SK-N-SH (cell line): ENCODE data around the gene FIGNL1. TPM values are rescaled to one million over a fixed set of nuclear protein-coding genes. Genes with fewer than 3 reads are reported as not detected.
A peak's percentile ranks its signal among the peaks of the same experiment; 100 is the strongest.
"Not testable (repeated sequence)": the region's sequence is repeated elsewhere in the genome, so short reads cannot be mapped to it uniquely, and the experiment has no call there.

Experiments
- CTCF ChIA-PET: fragments of 300-600, 350-600 bp; formaldehyde crosslinking; extraction: SDS; loops from one replicate; lab custom pipeline; 2021; lab: Yijun Ruan, JAX
- POLR2A ChIA-PET: fragments of 350-600 bp; sonication (Branson Sonifier 250); formaldehyde crosslinking; extraction: SDS; loops from one replicate; lab custom pipeline; 2020; ENCODE audit warnings: antibody characterized with exemption, inconsistent platforms; lab: Yijun Ruan, JAX
- DNase-seq: peaks from one replicate; pipeline ENCODE4 v3.0.0; 2012
- H2AFZ ChIP-seq: fragments of 200-600 bp; sonication (generic); 2 replicates; pipeline ENCODE4 v1.8.1; 2016; ENCODE audit warnings: antibody characterized with exemption, mild to moderate bottlenecking, low read depth
- H3F3A ChIP-seq: fragments of 200-600 bp; sonication (generic); replicated peaks from 2 replicates; pipeline ENCODE3; 2016; ENCODE audit warnings: antibody characterized with exemption, mild to moderate bottlenecking; ENCODE audit not compliant: insufficient read depth
- H3K27ac ChIP-seq, 2 experiments: fragments of 200-500 bp in 1 of 2; fragments of 200-600 bp in 1 of 2; sonication (Bioruptor generic) in 1 of 2; sonication (generic), shearing (Covaris generic) in 1 of 2; 2 replicates each; pipeline versions ENCODE4 v1.5.1 to v1.6.1; 2014 to 2016; ENCODE audit warnings: low read depth in 2 of 2, inconsistent platforms in 1 of 2, low read length in 1 of 2, mild to moderate bottlenecking in 1 of 2, mixed read lengths in 1 of 2
- H3K27me3 ChIP-seq: fragments of 200-600 bp; sonication (generic), shearing (Covaris generic); 2 replicates; pipeline ENCODE4 v1.6.1; 2016; ENCODE audit warnings: mixed run types; ENCODE audit not compliant: insufficient read depth
- H3K36me3 ChIP-seq, 2 experiments: fragments of 200-500 bp in 1 of 2; fragments of 200-600 bp in 1 of 2; sonication (Bioruptor generic) in 1 of 2; sonication (generic) in 1 of 2; replicated peaks in 1 of 2; 2 replicates each; pipeline versions ENCODE3 to v1.5.1; 2014 to 2016; ENCODE audit warnings: low read length in 1 of 2, mild to moderate bottlenecking in 1 of 2; ENCODE audit not compliant: insufficient read depth in 2 of 2, control insufficient read depth in 1 of 2
- H3K4me1 ChIP-seq, 2 experiments: fragments of 200-500 bp in 1 of 2; fragments of 200-600 bp in 1 of 2; sonication (Bioruptor generic) in 1 of 2; sonication (generic), shearing (Covaris generic) in 1 of 2; 2 replicates each; pipeline versions ENCODE4 v1.5.1 to v1.6.1; 2014 to 2016; ENCODE audit warnings: low read depth in 1 of 2, low read length in 1 of 2, mixed run types in 1 of 2; ENCODE audit not compliant: insufficient read depth in 2 of 2, control insufficient read depth in 1 of 2
- H3K4me2 ChIP-seq: fragments of 200-600 bp; sonication (generic), shearing (Covaris generic); 2 replicates; pipeline ENCODE4 v1.6.1; 2017; ENCODE audit warnings: mixed run types
- H3K4me3 ChIP-seq, 2 experiments: fragments of 200-500 bp in 1 of 2; fragments of 200-600 bp in 1 of 2; sonication (Bioruptor generic) in 1 of 2; sonication (generic), shearing (Covaris generic) in 1 of 2; 2 replicates each; pipeline versions ENCODE4 v1.5.1 to v1.8.1; 2014 to 2016; ENCODE audit warnings: low read depth in 2 of 2, inconsistent platforms in 1 of 2, low read length in 1 of 2, mild to moderate bottlenecking in 1 of 2, mixed read lengths in 1 of 2, moderate library complexity in 1 of 2
- H3K79me2 ChIP-seq: fragments of 200-600 bp; sonication (generic); 2 replicates; pipeline ENCODE4 v1.8.1; 2017; ENCODE audit warnings: mild to moderate bottlenecking; ENCODE audit not compliant: insufficient read depth
- H3K9ac ChIP-seq: fragments of 200-600 bp; sonication (generic); 2 replicates; pipeline ENCODE4 v1.6.1; 2017; ENCODE audit warnings: mixed run types
- H3K9me2 ChIP-seq: fragments of 200-600 bp; sonication (generic); 2 replicates; pipeline ENCODE4 v1.6.1; 2017; ENCODE audit warnings: mixed run types
- H3K9me3 ChIP-seq: fragments of 200-600 bp; sonication (generic); 2 replicates; pipeline ENCODE4 v1.6.1; 2017; ENCODE audit warnings: mixed run types, mild to moderate bottlenecking, moderate library complexity
- H4K20me1 ChIP-seq: fragments of 200-600 bp; sonication (generic); 2 replicates; pipeline ENCODE4 v1.6.1; 2017; ENCODE audit warnings: mild to moderate bottlenecking, mixed run types; ENCODE audit not compliant: insufficient read depth
- ELF1 ChIP-seq: IDR thresholded peaks from 2 replicates; pipeline ENCODE4 v1.4.0; 2012
- FOXJ3 ChIP-seq: sonication (generic); formaldehyde crosslinking; IDR thresholded peaks from 2 replicates; pipeline ENCODE4 v1.5.1; 2020; ENCODE audit warnings: mild to moderate bottlenecking, missing genetic modification reagents
- GATA2 ChIP-seq: sonication (generic); formaldehyde crosslinking; IDR thresholded peaks from 2 replicates; pipeline ENCODE4 v1.5.0; 2020; ENCODE audit warnings: mild to moderate bottlenecking, missing genetic modification reagents
- MXI1 ChIP-seq: IDR thresholded peaks from 2 replicates; pipeline ENCODE4 v1.6.1; 2012; ENCODE audit warnings: mild to moderate bottlenecking, low read depth, low read length, improper control_type of control experiment
- NRF1 ChIP-seq: IDR thresholded peaks from 2 replicates; pipeline ENCODE4 v1.6.1; 2012; ENCODE audit warnings: low read depth, mild to moderate bottlenecking, low read length
- RXRA ChIP-seq: IDR thresholded peaks from 2 replicates; pipeline ENCODE4 v1.4.0; 2012; ENCODE audit warnings: low read depth, mild to moderate bottlenecking, borderline replicate concordance
- SMC3 ChIP-seq: IDR thresholded peaks from 2 replicates; pipeline ENCODE4 v1.6.1; 2012; ENCODE audit warnings: low read depth, low read length, improper control_type of control experiment
- YY1 ChIP-seq: IDR thresholded peaks from 2 replicates; pipeline ENCODE4 v1.4.0; 2012; ENCODE audit warnings: low read depth, mild to moderate bottlenecking
- WGBS: methylation state at CpG from one replicate; pipeline ENCODE4 v1.1.6; 2017; ENCODE audit warnings: low lambda C conversion rate; 5-methylcytosine and 5-hydroxymethylcytosine counted together
- polyA plus RNA-seq, 3 experiments: library from polyadenylated mRNA; depleted of rRNA; stranded (reverse); fragments of >200 nt; gene quantifications; 2 replicates each; pipeline ENCODE4 v1.2.3, GENCODE V29; 2012
- TF ChIP-seq, protein P1 (sequence below): IDR thresholded peaks from 2 replicates; pipeline ENCODE4 v1.6.1; 2012; ENCODE audit warnings: mild to moderate bottlenecking, low read depth, low read length, moderate library complexity

Gene FIGNL1
- polyA plus RNA-seq, 1 of the 3 experiments (the other 2 are of a cell fraction): 6.7 TPM

- H3K27ac ChIP-seq: no peak overlapping the region
- no peaks in the 10 kb centered on the region for H3K9me3 ChIP-seq
- H3K79me2 ChIP-seq: no peaks in the 10 kb centered on the region
- ChIA-PET CTCF (interaction anchor here (0.9 to 1.9 kb wide), 4 partner anchors 13 to 216 kb away, joined by 3 to 8 read pairs (median 5); partner anchors contain the start of gene FIGNL1), POLR2A (no interaction called here)
- no peak overlapping the region for H2AFZ ChIP-seq
- TF ChIP-seq MXI1 (no peak), SMC3 (no peak), NRF1 (no peak)
- H3F3A ChIP-seq: no peaks in the 10 kb centered on the region
- no peak overlapping the region for H3K9ac ChIP-seq
- DNase-seq: no peak
- H3K4me1 ChIP-seq: peaks cover 0 to 10% of the 10 kb centered on the region in 2 experiments; a peak in 1 of 4 replicates
- no peaks in the 10 kb centered on the region for H4K20me1 ChIP-seq
- H3K4me3 ChIP-seq: no peak overlapping the region
- no peaks in the 10 kb centered on the region for H3K9me2 ChIP-seq
- peaks cover 6% of the 10 kb centered on the region; the same call in 1 of the 2 replicates for H3K27me3 ChIP-seq
- WGBS: 79% methylated on average over 4 of the region's 4 CpGs
- peaks cover 0 to 26% of the 10 kb centered on the region in 2 experiments for H3K36me3 ChIP-seq
- no peak overlapping the region for H3K4me2 ChIP-seq
Measured at GRCh38 chr7:50462361-50462760, 12.2 kb upstream of the FIGNL1 start.

DNA sequence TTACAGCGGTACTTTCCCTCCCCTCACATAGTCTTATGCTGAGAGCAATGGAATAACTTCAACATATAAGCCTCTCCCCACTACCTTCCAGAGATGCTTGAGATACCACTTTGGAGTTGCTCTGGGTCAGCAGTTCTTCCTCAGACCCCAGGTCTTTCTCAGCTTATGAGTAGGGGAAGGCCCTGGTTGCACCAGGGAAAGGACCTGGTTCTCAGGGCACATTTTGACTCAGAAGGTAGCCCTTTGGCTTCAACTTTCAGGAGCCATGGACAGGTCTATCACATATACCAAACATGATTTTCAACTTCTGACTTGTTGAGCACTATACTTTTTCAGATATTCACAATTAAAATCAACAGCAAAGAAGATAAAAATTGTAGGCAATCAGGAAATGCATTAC, 11.5 kb upstream of the FIGNL1 start:
- H3K27ac ChIP-seq: peak overlapping the region in 1 of 2 experiments; percentile 7; a peak in 1 of 4 replicates
- peaks cover 0 to 26% of the 10 kb centered on the region in 2 experiments for H3K36me3 ChIP-seq
- H3K9me3 ChIP-seq: no peaks in the 10 kb centered on the region
- peaks cover 0 to 11% of the 10 kb centered on the region in 2 experiments; a peak in 1 of 4 replicates for H3K4me1 ChIP-seq
- H3F3A ChIP-seq: no peaks in the 10 kb centered on the region
- H3K27me3 ChIP-seq: peaks cover 6% of the 10 kb centered on the region; the same call in 1 of the 2 replicates
- WGBS: 83% methylated on average over 1 of the region's 1 CpG
- DNase-seq: no peak
- POLR2A ChIA-PET: no interaction called here
- H2AFZ ChIP-seq: no peak overlapping the region
- CTCF ChIA-PET: interaction anchor here (0.9 to 1.9 kb wide), 7 partner anchors 13 to 256 kb away, joined by 3 to 6 read pairs (median 4); partner anchors contain the start of gene FIGNL1
- TF ChIP-seq ELF1: no peak
- TF ChIP-seq, protein P1, sequence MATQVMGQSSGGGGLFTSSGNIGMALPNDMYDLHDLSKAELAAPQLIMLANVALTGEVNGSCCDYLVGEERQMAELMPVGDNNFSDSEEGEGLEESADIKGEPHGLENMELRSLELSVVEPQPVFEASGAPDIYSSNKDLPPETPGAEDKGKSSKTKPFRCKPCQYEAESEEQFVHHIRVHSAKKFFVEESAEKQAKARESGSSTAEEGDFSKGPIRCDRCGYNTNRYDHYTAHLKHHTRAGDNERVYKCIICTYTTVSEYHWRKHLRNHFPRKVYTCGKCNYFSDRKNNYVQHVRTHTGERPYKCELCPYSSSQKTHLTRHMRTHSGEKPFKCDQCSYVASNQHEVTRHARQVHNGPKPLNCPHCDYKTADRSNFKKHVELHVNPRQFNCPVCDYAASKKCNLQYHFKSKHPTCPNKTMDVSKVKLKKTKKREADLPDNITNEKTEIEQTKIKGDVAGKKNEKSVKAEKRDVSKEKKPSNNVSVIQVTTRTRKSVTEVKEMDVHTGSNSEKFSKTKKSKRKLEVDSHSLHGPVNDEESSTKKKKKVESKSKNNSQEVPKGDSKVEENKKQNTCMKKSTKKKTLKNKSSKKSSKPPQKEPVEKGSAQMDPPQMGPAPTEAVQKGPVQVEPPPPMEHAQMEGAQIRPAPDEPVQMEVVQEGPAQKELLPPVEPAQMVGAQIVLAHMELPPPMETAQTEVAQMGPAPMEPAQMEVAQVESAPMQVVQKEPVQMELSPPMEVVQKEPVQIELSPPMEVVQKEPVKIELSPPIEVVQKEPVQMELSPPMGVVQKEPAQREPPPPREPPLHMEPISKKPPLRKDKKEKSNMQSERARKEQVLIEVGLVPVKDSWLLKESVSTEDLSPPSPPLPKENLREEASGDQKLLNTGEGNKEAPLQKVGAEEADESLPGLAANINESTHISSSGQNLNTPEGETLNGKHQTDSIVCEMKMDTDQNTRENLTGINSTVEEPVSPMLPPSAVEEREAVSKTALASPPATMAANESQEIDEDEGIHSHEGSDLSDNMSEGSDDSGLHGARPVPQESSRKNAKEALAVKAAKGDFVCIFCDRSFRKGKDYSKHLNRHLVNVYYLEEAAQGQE: no peak
- TF ChIP-seq MXI1: no peak
- TF ChIP-seq FOXJ3 (CRISPR knock-in tag): no peak
- no peak for TF ChIP-seq RXRA
- TF ChIP-seq GATA2 (CRISPR knock-in tag): no peak
- TF ChIP-seq YY1: no peak
- H3K4me3 ChIP-seq: no peak overlapping the region
- no peak overlapping the region for H3K9ac ChIP-seq
- H3K4me2 ChIP-seq: no peak overlapping the region
- H4K20me1 ChIP-seq: no peaks in the 10 kb centered on the region
- no peaks in the 10 kb centered on the region for H3K79me2 ChIP-seq
- H3K9me2 ChIP-seq: no peaks in the 10 kb centered on the region

- H3K9me2 ChIP-seq, H3K4me3 ChIP-seq, H3K9ac ChIP-seq, H2AFZ ChIP-seq, H3F3A ChIP-seq, H3K79me2 ChIP-seq, H3K4me2 ChIP-seq, POLR2A ChIA-PET, H4K20me1 ChIP-seq, DNase-seq, H3K9me3 ChIP-seq, H3K27ac ChIP-seq: not testable (repeated sequence)
- peaks cover 0 to 13% of the 10 kb centered on the region in 2 experiments; a peak in 1 of 4 replicates for H3K4me1 ChIP-seq
- peaks cover 0 to 26% of the 10 kb centered on the region in 2 experiments for H3K36me3 ChIP-seq
- peaks cover 19% of the 10 kb centered on the region for H3K27me3 ChIP-seq
- CTCF ChIA-PET: interaction anchor here (1.1 kb wide), 1 partner anchor 9 kb away, joined by 6 read pairs; no protein-coding TSS in a partner anchor
- WGBS: 86% methylated on average over 20 of the region's 27 CpGs
Measured at GRCh38 chr7:50459183-50459582, 9.0 kb upstream of the FIGNL1 start.

DNA sequence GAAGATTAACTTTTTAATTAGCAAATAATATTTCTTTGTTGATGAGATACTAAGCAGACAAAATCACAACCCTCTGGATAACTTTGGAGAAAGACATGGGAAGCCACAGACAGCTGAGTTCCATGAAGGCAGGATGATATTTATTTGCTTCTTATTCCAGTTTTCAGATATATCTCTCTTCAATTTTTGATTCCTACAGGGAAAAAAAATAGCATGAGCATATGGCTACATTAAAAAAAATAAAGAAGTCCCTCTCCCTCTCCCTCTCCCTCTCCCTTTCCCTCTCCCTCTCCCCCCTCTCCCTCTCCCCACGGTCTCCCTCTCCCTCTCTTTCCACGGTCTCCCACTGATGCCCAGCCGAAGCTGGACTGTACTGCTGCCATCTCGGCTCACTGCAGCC, 8.5 kb upstream of the FIGNL1 start:
- H3K9me3 ChIP-seq, H3K9ac ChIP-seq, H3F3A ChIP-seq, H2AFZ ChIP-seq, H4K20me1 ChIP-seq, H3K4me3 ChIP-seq, H3K27ac ChIP-seq, H3K4me2 ChIP-seq, H3K9me2 ChIP-seq, DNase-seq, H3K79me2 ChIP-seq: not testable (repeated sequence)
- 70% methylated on average over 4 of the region's 4 CpGs for WGBS
- Histone ChIP-seq H3K36me3 (peaks cover 0 to 24% of the 10 kb centered on the region in 2 experiments), H3K27me3 (peaks cover 19% of the 10 kb centered on the region), H3K4me1 (peaks cover 0 to 13% of the 10 kb centered on the region in 2 experiments; a peak in 1 of 4 replicates)
- POLR2A ChIA-PET: interaction anchor here (0.6 kb wide), 1 partner anchor 170 kb away, joined by 6 read pairs; no protein-coding TSS in a partner anchor
- CTCF ChIA-PET: interaction anchor here (1.1 kb wide), 1 partner anchor 9 kb away, joined by 6 read pairs; no protein-coding TSS in a partner anchor
